Loucy (cell line): ENCODE data around the gene NRF1.

Experiments used
- CTCF ChIP-seq: fragments of 200-600 bp; sonication (generic); conservative IDR thresholded peaks from 2 replicates; pipeline ENCODE4 v1.5.1; 2014; ENCODE audit warnings: mild to moderate bottlenecking, antibody characterized with exemption, low read length
- EZH2phosphoT487 ChIP-seq: fragments of 200-600 bp; IDR thresholded peaks from 2 replicates; pipeline ENCODE4 v1.6.1; 2018; ENCODE audit warnings: antibody characterized with exemption, mild to moderate bottlenecking, moderate library complexity, borderline replicate concordance

GRCh38 chr7:129613016-129613337 is 1.5 kb downstream of the NRF1 start:
- TF ChIP-seq CTCF: no peak
- no peak for TF ChIP-seq EZH2phosphoT487
